AML-193 (cell line): ENCODE measurements around the gene AKR1C4.

Source experiments
- DNase-seq, 2 experiments: peaks; one replicate each; lab custom pipeline; 2025; lab: John Stamatoyannopoulos, UW

The AKR1C4 gene

GRCh38 chr10:5266804-5267203 is 70.2 kb downstream of the AKR1C4 start:
- no peak for DNase-seq

- no peak for DNase-seq
Measured at GRCh38 chr10:5268234-5268633, 71.6 kb downstream of the AKR1C4 start.
